HepG2 (cell line): Measurements from ENCODE around the gene COQ8B. TPM values are rescaled to one million over a fixed set of nuclear protein-coding genes. Genes with fewer than 3 reads are reported as not detected.
A peak's percentile ranks its signal among the peaks of the same experiment; 100 is the strongest.

Source experiments
- BATF2 ChIP-seq: sonication (generic); formaldehyde crosslinking; IDR thresholded peaks from 2 replicates; pipeline ENCODE4 v1.8.0; 2022; ENCODE audit warnings: mild to moderate bottlenecking, missing genetic modification reagents, moderate library complexity
- FOXO4 ChIP-seq: sonication (generic); formaldehyde crosslinking; conservative IDR thresholded peaks from 2 replicates; pipeline ENCODE4 v1.8.1; 2023; ENCODE audit warnings: missing genetic modification reagents
- HCFC1 ChIP-seq: fragments of 150-350 bp; IDR thresholded peaks from 2 replicates; pipeline ENCODE4 v1.6.1; 2014; ENCODE audit warnings: low read depth, low read length
- HNRNPK ChIP-seq: fragments of 200-400 bp; formaldehyde crosslinking; IDR thresholded peaks from 2 replicates; pipeline ENCODE4 v1.6.1; 2018; ENCODE audit warnings: low read length, low read depth, moderate library complexity, mild to moderate bottlenecking; ENCODE audit not compliant: poor library complexity, severe bottlenecking
- JUN ChIP-seq: sonication (generic); formaldehyde crosslinking; IDR thresholded peaks from 2 replicates; pipeline ENCODE4 v1.4.0; 2020; ENCODE audit warnings: mild to moderate bottlenecking, missing genetic modification reagents
- JUNB ChIP-seq: sonication (generic); formaldehyde crosslinking; IDR thresholded peaks from 2 replicates; pipeline ENCODE4 v1.8.0; 2022; ENCODE audit warnings: missing genetic modification reagents, mild to moderate bottlenecking, borderline replicate concordance
- NFE2L1 ChIP-seq: sonication (generic); formaldehyde crosslinking; IDR thresholded peaks from 2 replicates; pipeline ENCODE4 v1.4.0; 2020; ENCODE audit warnings: missing genetic modification reagents, mild to moderate bottlenecking, borderline replicate concordance
- PAX8 ChIP-seq: sonication (generic); formaldehyde crosslinking; IDR thresholded peaks from 2 replicates; pipeline ENCODE4 v1.8.0; 2022; ENCODE audit warnings: mild to moderate bottlenecking, missing genetic modification reagents, borderline replicate concordance
- PHF20 ChIP-seq: sonication (generic); formaldehyde crosslinking; IDR thresholded peaks from 2 replicates; pipeline ENCODE4 v1.5.0; 2020; ENCODE audit warnings: mild to moderate bottlenecking, missing genetic modification reagents
- POLR2A ChIP-seq, 2 experiments: IDR thresholded peaks; 2 replicates each; pipeline ENCODE4 v1.6.1; 2011; ENCODE audit warnings: low read depth in 2 of 2, low read length in 2 of 2, mild to moderate bottlenecking in 1 of 2, moderate library complexity in 1 of 2; ENCODE audit not compliant: insufficient read depth in 1 of 2
- SALL1 ChIP-seq: sonication (generic); formaldehyde crosslinking; IDR thresholded peaks from 2 replicates; pipeline ENCODE4 v1.8.0; 2022; ENCODE audit warnings: mild to moderate bottlenecking, missing genetic modification reagents
- SOX6 ChIP-seq, 2 experiments: fragments of 450-650 bp in 1 of 2; sonication (generic) in 1 of 2; formaldehyde crosslinking in 1 of 2; IDR thresholded peaks; 2 replicates each; pipeline versions ENCODE4 v1.4.0 to v1.6.1; 2017 to 2020; ENCODE audit warnings: antibody characterized with exemption in 1 of 2, mild to moderate bottlenecking in 1 of 2, missing genetic modification reagents in 1 of 2
- SP140L ChIP-seq: sonication (generic); formaldehyde crosslinking; IDR thresholded peaks from 2 replicates; pipeline ENCODE4 v1.4.0; 2020; ENCODE audit warnings: missing genetic modification reagents, borderline replicate concordance
- TBX3 ChIP-seq: fragments of 450-650 bp; IDR thresholded peaks from 2 replicates; pipeline ENCODE4 v1.6.1; 2017; ENCODE audit warnings: antibody characterized with exemption, mild to moderate bottlenecking, inconsistent platforms, borderline replicate concordance
- TP53 ChIP-seq: sonication (generic); formaldehyde crosslinking; conservative IDR thresholded peaks from 2 replicates; pipeline ENCODE4 v1.4.0; 2020; ENCODE audit warnings: missing genetic modification reagents
- YY1 ChIP-seq: IDR thresholded peaks from 2 replicates; pipeline ENCODE4 v1.6.1; 2011; ENCODE audit warnings: low read length, low read depth, moderate library complexity, mild to moderate bottlenecking; ENCODE audit not compliant: insufficient read depth, insufficient replicate concordance
- ZKSCAN1 ChIP-seq: fragments of 150-350 bp; IDR thresholded peaks from 2 replicates; pipeline ENCODE4 v1.6.1; 2014; ENCODE audit warnings: low read length
- ZNF160 ChIP-seq: sonication (generic); formaldehyde crosslinking; IDR thresholded peaks from 2 replicates; pipeline ENCODE4 v1.8.0; 2022; ENCODE audit warnings: mild to moderate bottlenecking, inconsistent platforms, missing genetic modification reagents
- ZNF296 ChIP-seq: sonication (generic); formaldehyde crosslinking; conservative IDR thresholded peaks from 2 replicates; pipeline ENCODE4 v1.5.0; 2020; ENCODE audit warnings: mild to moderate bottlenecking, missing genetic modification reagents
- ZNF329 ChIP-seq: sonication (generic); formaldehyde crosslinking; IDR thresholded peaks from 2 replicates; pipeline ENCODE4 v1.9.0; 2021; ENCODE audit warnings: low read depth, mild to moderate bottlenecking, missing genetic modification reagents
- ZNF33A ChIP-seq: sonication (generic); formaldehyde crosslinking; IDR thresholded peaks from 2 replicates; pipeline ENCODE4 v1.5.1; 2020; ENCODE audit warnings: missing genetic modification reagents, mild to moderate bottlenecking, moderate library complexity, borderline replicate concordance
- ZNF773 ChIP-seq: sonication (generic); formaldehyde crosslinking; IDR thresholded peaks from 2 replicates; pipeline ENCODE4 v1.4.0; 2020; ENCODE audit warnings: missing genetic modification reagents, borderline replicate concordance
- ZNF800 ChIP-seq: sonication (generic); formaldehyde crosslinking; IDR thresholded peaks from 2 replicates; pipeline ENCODE4 v1.4.0; 2020; ENCODE audit warnings: missing genetic modification reagents
- polyA plus RNA-seq, 8 experiments: library from polyadenylated mRNA; depleted of rRNA in 3 of 8; stranded (reverse) in 7 of 8; unstranded in 1 of 8; fragments of >200 nt; fragmentation: Illumina TruSeq in 4 of 8; extraction: Trizol in 4 of 8; gene quantifications; 2 replicates each; pipeline versions ENCODE4 v1.2.1 to v1.2.3, GENCODE V29; 2011 to 2016; ENCODE audit warnings: low read depth in 4 of 8, missing spikeins in 1 of 8, mixed read lengths in 1 of 8; ENCODE audit not compliant: insufficient read depth in 1 of 8
- total RNA-seq, 5 experiments: library from RNA; depleted of rRNA; stranded (reverse); fragments of >200 nt; fragmentation: Illumina TruSeq; extraction: Trizol; gene quantifications; 2 replicates each; pipeline ENCODE4 v1.2.3, GENCODE V29; 2016; ENCODE audit warnings: low read depth in 1 of 5
- TF ChIP-seq, protein P1 (sequence below): sonication (generic); formaldehyde crosslinking; IDR thresholded peaks from 2 replicates; pipeline ENCODE4 v1.5.0; 2020; ENCODE audit warnings: missing genetic modification reagents
- TF ChIP-seq, protein P2 (sequence below): IDR thresholded peaks from 2 replicates; pipeline ENCODE4 v1.6.1; 2016

COQ8B gene
- total and polyA plus RNA-seq, 2 of the 13 experiments (the other 11 are each of a cell fraction or from before 2014, with no cell fraction given), result 12.3 to 17.2 TPM

- no peak for TF ChIP-seq JUNB (CRISPR knock-in tag)
- no peak for TF ChIP-seq PAX8 (CRISPR knock-in tag)
- peak; percentile 79; the same call in 1 of the 2 replicates for TF ChIP-seq ZNF773 (CRISPR knock-in tag)
- no peak for TF ChIP-seq TBX3
- no peak for TF ChIP-seq ZNF329 (CRISPR knock-in tag)
- TF ChIP-seq, protein P1, sequence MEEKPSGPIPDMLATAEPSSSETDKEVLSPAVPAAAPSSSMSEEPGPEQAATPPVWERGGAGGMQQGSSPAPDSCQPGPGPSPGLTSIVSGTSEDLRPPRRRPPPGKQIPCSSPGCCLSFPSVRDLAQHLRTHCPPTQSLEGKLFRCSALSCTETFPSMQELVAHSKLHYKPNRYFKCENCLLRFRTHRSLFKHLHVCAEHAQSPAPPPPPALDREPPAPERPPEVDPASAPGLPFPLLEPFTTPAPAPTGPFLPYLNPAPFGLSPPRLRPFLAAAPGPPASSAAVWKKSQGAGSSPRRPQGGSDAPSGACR (CRISPR knock-in tag), result peak; percentile 46; the same call in 1 of the 2 replicates
- TF ChIP-seq SP140L, result no peak
- TF ChIP-seq YY1, result peak; percentile 42
- no peak for TF ChIP-seq ZNF33A (CRISPR knock-in tag)
- TF ChIP-seq, protein P2, sequence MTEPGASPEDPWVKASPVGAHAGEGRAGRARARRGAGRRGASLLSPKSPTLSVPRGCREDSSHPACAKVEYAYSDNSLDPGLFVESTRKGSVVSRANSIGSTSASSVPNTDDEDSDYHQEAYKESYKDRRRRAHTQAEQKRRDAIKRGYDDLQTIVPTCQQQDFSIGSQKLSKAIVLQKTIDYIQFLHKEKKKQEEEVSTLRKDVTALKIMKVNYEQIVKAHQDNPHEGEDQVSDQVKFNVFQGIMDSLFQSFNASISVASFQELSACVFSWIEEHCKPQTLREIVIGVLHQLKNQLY (CRISPR knock-in tag), result no peak
- TF ChIP-seq POLR2A (IDR thresholded peaks at IDR 0.05; ENCODE audit: insufficient read depth in 1 of 2, low read depth in 2 of 2, low read length in 2 of 2), result peak; percentile 70 to 87
- TF ChIP-seq BATF2 (CRISPR knock-in tag), result no peak
- TF ChIP-seq HNRNPK, result no peak
- peak; percentile 58; the same call in 1 of the 2 replicates for TF ChIP-seq ZNF800 (CRISPR knock-in tag)
- TF ChIP-seq ZNF160, result no peak
- TF ChIP-seq NFE2L1 (CRISPR knock-in tag), result no peak
- no peak for TF ChIP-seq ZKSCAN1
- TF ChIP-seq PHF20 (CRISPR knock-in tag), result no peak
- no peak for TF ChIP-seq SOX6 (IDR thresholded peaks at IDR 0.05)
- no peak for TF ChIP-seq SOX6 (CRISPR knock-in tag; IDR thresholded peaks at IDR 0.05)
- TF ChIP-seq SALL1, result no peak; the same call in 1 of the 2 replicates
- peak; percentile 62 for TF ChIP-seq HCFC1
- TF ChIP-seq ZNF296 (CRISPR knock-in tag), result no peak
- TF ChIP-seq FOXO4 (CRISPR knock-in tag), result no peak
- TF ChIP-seq JUN, result no peak; the same call in 1 of the 2 replicates
- 0 out of 2 replicates have a peak, but pooled peaks have one; percentile 32 for TF ChIP-seq TP53 (CRISPR knock-in tag)
Observed at GRCh38 chr19:40750874-40751537, 34.3 kb upstream of the COQ8B start, which contains the start of gene SNRPA (continued).
